ENCODE measurements around the gene HOXC13.

HOXC13 gene

DNA sequence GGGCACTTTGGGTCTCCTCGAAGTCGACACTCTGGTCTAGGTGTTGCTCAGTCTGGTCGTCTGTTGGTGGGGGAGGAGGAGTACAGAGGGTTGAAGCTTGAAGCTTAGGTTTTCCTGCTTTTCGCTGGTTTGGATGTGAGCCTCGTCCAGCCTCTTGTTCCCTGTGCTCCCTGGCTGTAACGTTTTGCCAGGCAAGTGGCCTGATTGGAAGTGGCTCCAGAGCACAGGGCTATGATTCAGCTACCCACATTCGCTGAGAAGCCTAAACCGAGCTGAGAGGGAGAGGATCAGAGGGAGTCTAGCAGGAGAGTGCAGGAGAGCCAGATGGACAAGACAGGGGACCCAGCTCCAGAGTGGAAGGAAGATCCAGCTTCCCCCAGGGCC, 52.4 kb downstream of the HOXC13 start:
- CTCF ChIA-PET, result interaction anchor here (0.6 to 1.8 kb wide), 9 partner anchors 9 to 368 kb away, joined by 3 to 6 read pairs (median 3); partner anchors contain the start of gene HOXC9
- DNase-seq (ENCODE audit: extremely low spot score), result no peak
- POLR2A ChIA-PET, result interaction anchor here (0.7 to 2.2 kb wide), 9 partner anchors 9 to 61 kb away, joined by 3 to 12 read pairs (median 4); partner anchors contain the start of genes HOXC13, HOXC8 and HOXC9
- no peak for TF ChIP-seq LEF1 (IDR thresholded peaks at IDR 0.05; ENCODE audit: borderline replicate concordance)
- TF ChIP-seq SP1 (IDR thresholded peaks at IDR 0.05), result no peak
- no peak for TF ChIP-seq ELF4 (IDR thresholded peaks at IDR 0.05)
- no peak for TF ChIP-seq BHLHE40 (IDR thresholded peaks at IDR 0.05; ENCODE audit: borderline replicate concordance)
- no peak for TF ChIP-seq FOXK2 (IDR thresholded peaks at IDR 0.05)
- TF ChIP-seq L3MBTL2 (conservative IDR thresholded peaks at IDR 0.05), result no peak
- TF ChIP-seq HDGF (IDR thresholded peaks at IDR 0.05; ENCODE audit: borderline replicate concordance), result no peak
- no peak for TF ChIP-seq TARDBP (IDR thresholded peaks at IDR 0.05)
- TF ChIP-seq ARNT (IDR thresholded peaks at IDR 0.05), result no peak
- TF ChIP-seq NFRKB (IDR thresholded peaks at IDR 0.05), result no peak
- TF ChIP-seq, protein P1, sequence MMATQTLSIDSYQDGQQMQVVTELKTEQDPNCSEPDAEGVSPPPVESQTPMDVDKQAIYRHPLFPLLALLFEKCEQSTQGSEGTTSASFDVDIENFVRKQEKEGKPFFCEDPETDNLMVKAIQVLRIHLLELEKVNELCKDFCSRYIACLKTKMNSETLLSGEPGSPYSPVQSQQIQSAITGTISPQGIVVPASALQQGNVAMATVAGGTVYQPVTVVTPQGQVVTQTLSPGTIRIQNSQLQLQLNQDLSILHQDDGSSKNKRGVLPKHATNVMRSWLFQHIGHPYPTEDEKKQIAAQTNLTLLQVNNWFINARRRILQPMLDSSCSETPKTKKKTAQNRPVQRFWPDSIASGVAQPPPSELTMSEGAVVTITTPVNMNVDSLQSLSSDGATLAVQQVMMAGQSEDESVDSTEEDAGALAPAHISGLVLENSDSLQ (IDR thresholded peaks at IDR 0.05), result no peak
- TF ChIP-seq ZNF384 (IDR thresholded peaks at IDR 0.05), result no peak
- TF ChIP-seq CTBP1 (IDR thresholded peaks at IDR 0.05; ENCODE audit: borderline replicate concordance), result no peak

DNA sequence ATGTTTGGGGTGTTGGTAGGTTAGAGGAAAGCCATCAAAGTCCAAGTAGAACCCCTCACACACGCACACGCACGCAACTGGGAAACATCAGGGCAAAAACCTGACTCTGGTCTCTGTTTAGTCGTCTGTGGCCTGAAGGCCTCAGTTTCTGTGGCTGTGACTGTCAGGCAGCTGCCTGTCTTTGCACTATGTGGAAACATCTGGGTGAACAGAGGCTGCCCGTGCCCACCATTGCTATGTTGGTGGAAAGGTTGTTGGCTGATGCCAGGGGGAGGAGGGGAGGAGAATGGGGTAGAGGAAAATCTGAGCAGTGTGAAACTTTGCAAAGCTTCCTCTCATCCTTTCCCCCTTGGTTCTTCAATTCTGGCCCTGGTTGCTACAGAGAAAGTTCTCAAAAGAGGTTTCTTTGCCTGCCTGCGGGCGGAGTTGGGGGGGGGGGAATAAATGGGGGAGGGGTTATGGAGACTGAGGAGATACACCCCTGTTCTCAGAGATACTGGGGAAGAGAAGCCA, 53.8 kb downstream of the HOXC13 start:
- CTCF ChIA-PET, result interaction anchor here (1.2 kb wide), 1 partner anchor 25 kb away, joined by 3 read pairs; no protein-coding TSS in a partner anchor
- no peak for DNase-seq (ENCODE audit: extremely low spot score)
- POLR2A ChIA-PET, result interaction anchor here (0.8 to 2.2 kb wide), 3 partner anchors 8 to 25 kb away, joined by 3 to 12 read pairs (median 3); partner anchors contain the start of gene HOXC9
- TF ChIP-seq L3MBTL2 (conservative IDR thresholded peaks at IDR 0.05), result no peak
- no peak for TF ChIP-seq BHLHE40 (IDR thresholded peaks at IDR 0.05; ENCODE audit: borderline replicate concordance)
- no peak for TF ChIP-seq ZNF384 (IDR thresholded peaks at IDR 0.05)
- TF ChIP-seq SP1 (IDR thresholded peaks at IDR 0.05), result no peak
- no peak for TF ChIP-seq FOXM1 (IDR thresholded peaks at IDR 0.05; ENCODE audit: borderline replicate concordance)
- no peak for TF ChIP-seq TARDBP (IDR thresholded peaks at IDR 0.05)

DNA sequence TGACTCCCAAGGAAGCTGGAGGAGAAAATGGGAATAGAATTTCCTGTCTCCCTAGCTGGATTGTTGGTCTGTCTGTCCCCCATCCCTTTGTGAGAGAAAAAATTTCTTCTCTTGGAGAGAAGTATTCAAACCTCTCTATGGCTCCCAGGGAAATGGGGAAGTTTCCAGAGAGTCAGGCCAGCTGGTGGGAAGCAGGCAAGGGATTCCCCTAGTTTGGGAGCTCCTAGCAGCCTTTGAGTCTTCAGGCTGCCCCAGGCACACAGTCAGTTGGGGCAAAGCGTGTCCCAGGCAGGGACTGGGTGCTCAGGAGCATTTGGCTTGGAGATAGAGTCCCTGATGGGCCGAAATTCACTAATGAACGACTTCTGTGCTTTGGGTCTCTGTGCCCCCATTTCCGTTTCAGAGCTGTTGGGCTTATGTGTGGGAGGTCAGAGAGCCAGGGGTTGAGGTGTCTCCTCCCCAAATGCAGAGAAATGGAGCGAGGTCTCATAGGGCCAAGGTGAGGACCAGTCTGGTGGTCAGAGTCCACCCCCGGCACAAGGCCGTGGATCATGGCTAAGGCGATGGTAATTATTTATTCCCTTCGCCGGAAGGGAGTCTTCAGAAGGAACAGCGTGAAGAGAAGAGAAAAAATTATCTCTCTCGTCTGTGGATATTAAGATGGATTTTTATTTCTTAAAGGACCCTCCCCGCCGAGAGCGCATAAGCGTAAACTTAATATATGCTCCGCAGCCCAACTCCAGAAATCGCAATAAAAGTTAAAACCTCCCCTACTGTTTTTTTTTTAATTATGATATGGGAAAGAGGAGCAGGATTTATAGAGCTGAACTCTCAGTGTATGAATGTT, 54.8 kb downstream of the HOXC13 start:
- CTCF ChIA-PET, result interaction anchor here (0.6 to 1.3 kb wide), 2 partner anchors 8 to 237 kb away, joined by 3 read pairs; partner anchors contain the start of gene HOXC10
- no peak for DNase-seq (ENCODE audit: extremely low spot score)
- TF ChIP-seq CTBP1 (IDR thresholded peaks at IDR 0.05; ENCODE audit: borderline replicate concordance) (no peak), ARNT (IDR thresholded peaks at IDR 0.05) (no peak), FOXK2 (IDR thresholded peaks at IDR 0.05) (no peak), HDGF (IDR thresholded peaks at IDR 0.05; ENCODE audit: borderline replicate concordance) (no peak), NFRKB (IDR thresholded peaks at IDR 0.05) (no peak), ELF4 (IDR thresholded peaks at IDR 0.05) (no peak), L3MBTL2 (conservative IDR thresholded peaks at IDR 0.05) (no peak), BHLHE40 (IDR thresholded peaks at IDR 0.05; ENCODE audit: borderline replicate concordance) (no peak), FOXM1 (IDR thresholded peaks at IDR 0.05; ENCODE audit: borderline replicate concordance) (no peak), FOXA1 (IDR thresholded peaks at IDR 0.05) (no peak), ZNF384 (IDR thresholded peaks at IDR 0.05) (no peak), SUZ12 (IDR thresholded peaks at IDR 0.05) (no peak), SP1 (IDR thresholded peaks at IDR 0.05) (no peak), LEF1 (IDR thresholded peaks at IDR 0.05; ENCODE audit: borderline replicate concordance) (no peak)
- TF ChIP-seq, protein P1 (IDR thresholded peaks at IDR 0.05), result no peak
- POLR2A ChIA-PET, result interaction anchor here (0.7 kb wide), 1 partner anchor 236 kb away, joined by 3 read pairs; no protein-coding TSS in a partner anchor

- ChIA-PET POLR2A (no interaction called here), CTCF (interaction anchor here (1.3 kb wide), 1 partner anchor 9 kb away, joined by 3 read pairs; the partner anchor contains the start of gene HOXC10)
- no peak for DNase-seq (ENCODE audit: extremely low spot score)
- no peak for TF ChIP-seq ELF4 (IDR thresholded peaks at IDR 0.05)
- TF ChIP-seq BHLHE40 (IDR thresholded peaks at IDR 0.05; ENCODE audit: borderline replicate concordance), result no peak
- TF ChIP-seq TARDBP (IDR thresholded peaks at IDR 0.05), result no peak
- no peak for TF ChIP-seq SUZ12 (IDR thresholded peaks at IDR 0.05)
- TF ChIP-seq HDGF (IDR thresholded peaks at IDR 0.05; ENCODE audit: borderline replicate concordance), result no peak
- no peak for TF ChIP-seq FOXA1 (IDR thresholded peaks at IDR 0.05)
- no peak for TF ChIP-seq FOXK2 (IDR thresholded peaks at IDR 0.05)
- TF ChIP-seq ZNF384 (IDR thresholded peaks at IDR 0.05), result no peak
- TF ChIP-seq NFRKB (IDR thresholded peaks at IDR 0.05), result no peak
- TF ChIP-seq LEF1 (IDR thresholded peaks at IDR 0.05; ENCODE audit: borderline replicate concordance), result no peak
- no peak for TF ChIP-seq FOXM1 (IDR thresholded peaks at IDR 0.05; ENCODE audit: borderline replicate concordance)
- no peak for TF ChIP-seq ARNT (IDR thresholded peaks at IDR 0.05)
- TF ChIP-seq L3MBTL2 (conservative IDR thresholded peaks at IDR 0.05), result no peak
- TF ChIP-seq CTBP1 (IDR thresholded peaks at IDR 0.05; ENCODE audit: borderline replicate concordance), result no peak
- TF ChIP-seq, protein P1 (IDR thresholded peaks at IDR 0.05), result no peak
- TF ChIP-seq SP1 (IDR thresholded peaks at IDR 0.05), result no peak
Measured at GRCh38 chr12:53994009-53994263, 55.3 kb downstream of the HOXC13 start.

- CTCF ChIA-PET, result interaction anchor here (0.6 to 1.4 kb wide), 5 partner anchors 9 to 248 kb away, joined by 3 read pairs; partner anchors contain the start of gene HOXC10
- DNase-seq (ENCODE audit: extremely low spot score), result no peak
- POLR2A ChIA-PET, result interaction anchor here (0.8 to 1.4 kb wide), 4 partner anchors 15 to 213 kb away, joined by 3 read pairs; partner anchors contain the start of gene HOXC8
- TF ChIP-seq HDGF (IDR thresholded peaks at IDR 0.05; ENCODE audit: borderline replicate concordance) (no peak), L3MBTL2 (conservative IDR thresholded peaks at IDR 0.05) (peak; percentile 28; the same call in 1 of the 2 replicates)
Measured at GRCh38 chr12:53994264-53995001, 55.8 kb downstream of the HOXC13 start.

Data from HEK293T (cell line).